ENCODE results near the gene C5orf24. TPM values are rescaled to one million over a fixed set of nuclear protein-coding genes. Genes with fewer than 3 reads are reported as not detected.

C5orf24 gene
- total and polyA plus RNA-seq, 11 donors: 10.9 to 33.4 (median 27.0) TPM

- H3K4me3 ChIP-seq: peak overlapping the region in 10 of 12 donors; percentile 74 to 97 (median 91)
- intact Hi-C loops (cut with DNase I): no loop called here
- H3K27me3 ChIP-seq: no peaks in the 10 kb centered on the region
- DNase-seq: no peak
- no peaks in the 10 kb centered on the region for H3K9me3 ChIP-seq
- no peak for ATAC-seq
- no peak for TF ChIP-seq POLR2A (IDR thresholded peaks at IDR 0.05)
- TF ChIP-seq, protein P1, sequence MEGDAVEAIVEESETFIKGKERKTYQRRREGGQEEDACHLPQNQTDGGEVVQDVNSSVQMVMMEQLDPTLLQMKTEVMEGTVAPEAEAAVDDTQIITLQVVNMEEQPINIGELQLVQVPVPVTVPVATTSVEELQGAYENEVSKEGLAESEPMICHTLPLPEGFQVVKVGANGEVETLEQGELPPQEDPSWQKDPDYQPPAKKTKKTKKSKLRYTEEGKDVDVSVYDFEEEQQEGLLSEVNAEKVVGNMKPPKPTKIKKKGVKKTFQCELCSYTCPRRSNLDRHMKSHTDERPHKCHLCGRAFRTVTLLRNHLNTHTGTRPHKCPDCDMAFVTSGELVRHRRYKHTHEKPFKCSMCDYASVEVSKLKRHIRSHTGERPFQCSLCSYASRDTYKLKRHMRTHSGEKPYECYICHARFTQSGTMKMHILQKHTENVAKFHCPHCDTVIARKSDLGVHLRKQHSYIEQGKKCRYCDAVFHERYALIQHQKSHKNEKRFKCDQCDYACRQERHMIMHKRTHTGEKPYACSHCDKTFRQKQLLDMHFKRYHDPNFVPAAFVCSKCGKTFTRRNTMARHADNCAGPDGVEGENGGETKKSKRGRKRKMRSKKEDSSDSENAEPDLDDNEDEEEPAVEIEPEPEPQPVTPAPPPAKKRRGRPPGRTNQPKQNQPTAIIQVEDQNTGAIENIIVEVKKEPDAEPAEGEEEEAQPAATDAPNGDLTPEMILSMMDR (IDR thresholded peaks at IDR 0.05): no peak
- H3K36me3 ChIP-seq: no peaks in the 10 kb centered on the region
- WGBS, 4 donors: 88 to 93% (median 88%) methylated on average over 6 of the region's 6 CpGs
- peak overlapping the region; percentile 66 to 99 (median 96) for H3K27ac ChIP-seq
- H3K4me1 ChIP-seq: peaks cover 0 to 38% (median 16%) of the 10 kb centered on the region in 12 donors
Observed at GRCh38 chr5:134873494-134873893, 27.7 kb downstream of the C5orf24 start.

DNA sequence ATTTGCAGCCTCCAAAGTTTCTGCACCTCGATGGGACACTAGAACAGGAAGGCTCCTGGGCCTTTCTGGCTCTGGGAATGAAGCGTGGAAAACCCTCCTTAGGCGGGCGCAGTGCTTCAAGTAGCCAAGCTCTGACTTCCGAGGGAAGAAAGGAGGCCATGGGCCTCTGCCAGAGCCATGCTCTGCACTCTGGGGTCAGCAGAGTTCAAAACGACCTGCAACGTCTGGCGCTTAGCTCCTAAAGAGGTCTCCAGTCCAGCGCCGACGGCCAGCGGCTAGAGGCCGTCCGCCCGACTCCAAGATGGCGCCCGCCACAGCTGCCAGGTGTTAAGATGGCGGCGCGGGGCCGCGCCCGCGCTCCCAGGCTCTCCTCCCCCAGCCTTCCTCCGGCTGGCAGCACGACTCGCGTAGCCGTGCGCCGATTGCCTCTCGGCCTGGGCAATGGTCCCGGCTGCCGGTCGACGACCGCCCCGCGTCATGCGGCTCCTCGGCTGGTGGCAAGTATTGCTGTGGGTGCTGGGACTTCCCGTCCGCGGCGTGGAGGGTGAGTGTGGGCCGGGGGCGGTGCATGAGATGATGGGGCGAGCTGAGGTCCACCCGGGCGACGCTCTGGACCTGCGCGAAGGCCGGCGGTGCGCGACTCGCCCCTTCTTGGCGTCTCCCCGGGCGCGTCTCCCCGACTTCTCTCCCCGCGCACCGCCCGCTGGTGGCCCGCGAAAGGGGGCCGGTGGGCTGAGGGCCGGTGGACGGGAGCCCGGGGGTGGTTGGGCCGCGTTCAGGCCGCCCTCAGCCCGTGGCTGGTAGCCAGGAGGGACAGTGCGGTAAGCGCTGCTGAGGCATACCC is 28.4 kb downstream of the C5orf24 start, which contains the start of gene TXNDC15:
TXNDC15 (plus strand) TSS at position 385 of the 844 bp plus-strand sequence; CDS start at position 442, 57 bp downstream.
- intact Hi-C loops (cut with DNase I): loop anchor here in 4 of 10 donors (1.0 to 2.0 kb wide), 5 partner anchors 28 to 31 kb away; partner anchors contain the start of genes PCBD2 (in 2 of the 4) and C5orf24 (in 1 of the 4)

GRCh38 chr5:134874831-134875655 is 29.3 kb downstream of the C5orf24 start:
- intact Hi-C loops (cut with DNase I): loop anchor here in 4 of 10 donors (1.0 to 2.0 kb wide), 5 partner anchors 29 to 30 kb away; partner anchors contain the start of genes PCBD2 (in 2 of the 4) and C5orf24 (in 1 of the 4)
- peak overlapping the region; percentile 66 to 99 (median 96) for H3K27ac ChIP-seq
- H3K9me3 ChIP-seq: no peaks in the 10 kb centered on the region
- TF ChIP-seq, protein P1 (IDR thresholded peaks at IDR 0.05): no peak
- no peak for TF ChIP-seq POLR2A (IDR thresholded peaks at IDR 0.05)
- WGBS, 4 donors: 7 to 9% (median 8%) methylated on average over 20 of the region's 20 CpGs
- ATAC-seq: peak; percentile 60 to 77 (median 72)
- peak overlapping the region; percentile 74 to 97 (median 91) for H3K4me3 ChIP-seq
- H3K27me3 ChIP-seq: no peaks in the 10 kb centered on the region
- peaks cover 0 to 45% (median 19%) of the 10 kb centered on the region in 12 donors for H3K4me1 ChIP-seq
- peak; percentile 55 to 82 (median 77) for DNase-seq
- peaks cover 0 to 3% (median 0%) of the 10 kb centered on the region in 9 donors for H3K36me3 ChIP-seq

More for the DNA sequence above, 28.4 kb downstream of the C5orf24 start, which contains the start of gene TXNDC15:
- 2 to 5% (median 3%) methylated on average over 31 to 79 of the region's 79 CpGs for WGBS, 4 donors
- Histone ChIP-seq H3K27ac (peak within 1 kb of the TSS; percentile 66 to 99 (median 96)), H3K27me3 (no peaks in the 10 kb centered on the region), H3K4me1 (peaks cover 0 to 38% (median 18%) of the 10 kb centered on the region in 12 donors), H3K4me3 (peak within 1 kb of the TSS; percentile 74 to 97 (median 91)), H3K9me3 (no peaks in the 10 kb centered on the region), H3K36me3 (no peaks in the 10 kb centered on the region)
- TF ChIP-seq, protein P1 (IDR thresholded peaks at IDR 0.05): no peak
- TF ChIP-seq POLR2A (IDR thresholded peaks at IDR 0.05): peak in 1 of 2 donors; percentile 56
- DNase-seq: peak; percentile 90 to 94 (median 93)
- ATAC-seq: peak; percentile 90 to 97 (median 96)
